ENCODE measurements around the gene RPS15A.

The RPS15A gene

GRCh38 chr16:18796377-18796776 is 6.2 kb upstream of the RPS15A start:
- Mint-ChIP-seq H3K27ac (peak overlapping the region in 2 of 3 experiments; percentile 43 to 71), H3K9me3 (no peaks in the 10 kb centered on the region)
- TF ChIP-seq CTCF (IDR thresholded peaks at IDR 0.05; ENCODE audit: unreplicated experiment in 3 of 3), result no peak

DNA sequence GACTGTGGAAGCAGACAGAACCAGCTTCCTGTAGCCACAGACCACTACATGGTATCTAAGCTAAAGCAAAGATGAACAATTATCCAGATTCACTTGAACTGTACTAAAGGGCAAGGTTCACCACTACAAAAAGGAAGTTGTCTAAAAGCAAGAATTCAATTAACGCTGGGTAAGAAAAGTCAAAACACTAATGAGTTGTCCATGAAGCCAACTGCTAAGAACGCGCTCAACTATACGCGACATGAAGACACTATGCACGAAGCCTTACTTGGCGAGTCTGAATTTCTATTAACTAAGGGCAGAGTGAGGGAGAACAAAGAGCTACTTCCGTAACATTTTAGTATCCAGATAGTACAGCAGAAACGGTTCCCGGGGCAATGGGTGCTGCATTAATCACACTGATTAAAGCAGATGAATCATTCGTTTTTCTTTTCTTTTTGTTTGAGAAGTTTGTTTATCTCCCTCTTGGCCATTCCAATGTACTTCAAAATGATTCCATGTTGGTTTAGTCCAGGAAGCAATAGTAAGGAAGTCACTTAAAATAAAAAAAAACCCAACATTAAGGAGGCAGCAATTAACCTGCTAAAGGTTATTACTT is 2.8 kb upstream of the RPS15A start:
- Mint-ChIP-seq H3K9me3 (no peaks in the 10 kb centered on the region), H3K4me1 (peaks cover 33% of the 10 kb centered on the region), H3K27ac (peak overlapping the region in 1 of 3 experiments; percentile 27), H3K36me3 (ENCODE audit: low read depth) (peaks cover 68% of the 10 kb centered on the region), H3K27me3 (ENCODE audit: low read depth) (no peaks in the 10 kb centered on the region), H3K4me3 (peak overlapping the region in 1 of 3 experiments; percentile 16)
- TF ChIP-seq CTCF (IDR thresholded peaks at IDR 0.05; ENCODE audit: unreplicated experiment in 3 of 3), result no peak

More at GRCh38 chr16:18796377-18796776, 6.2 kb upstream of the RPS15A start:
- H3K27me3 Mint-ChIP-seq (ENCODE audit: low read depth), result no peaks in the 10 kb centered on the region
- no peak overlapping the region for H3K4me3 Mint-ChIP-seq
- H3K36me3 Mint-ChIP-seq (ENCODE audit: low read depth), result peaks cover 46% of the 10 kb centered on the region
- H3K4me1 Mint-ChIP-seq, result peaks cover 45% of the 10 kb centered on the region

- Mint-ChIP-seq H3K4me1 (peaks cover 45% of the 10 kb centered on the region), H3K4me3 (peak overlapping the region; percentile 94 to 99 (median 98)), H3K36me3 (ENCODE audit: low read depth) (peaks cover 80% of the 10 kb centered on the region), H3K9me3 (no peaks in the 10 kb centered on the region), H3K27ac (peak overlapping the region; percentile 68 to 93 (median 90)), H3K27me3 (ENCODE audit: low read depth) (no peaks in the 10 kb centered on the region)
- TF ChIP-seq CTCF (IDR thresholded peaks at IDR 0.05; ENCODE audit: unreplicated experiment in 3 of 3), result no peak
Measured at GRCh38 chr16:18789515-18789849, 652 bp downstream of the RPS15A start.

DNA sequence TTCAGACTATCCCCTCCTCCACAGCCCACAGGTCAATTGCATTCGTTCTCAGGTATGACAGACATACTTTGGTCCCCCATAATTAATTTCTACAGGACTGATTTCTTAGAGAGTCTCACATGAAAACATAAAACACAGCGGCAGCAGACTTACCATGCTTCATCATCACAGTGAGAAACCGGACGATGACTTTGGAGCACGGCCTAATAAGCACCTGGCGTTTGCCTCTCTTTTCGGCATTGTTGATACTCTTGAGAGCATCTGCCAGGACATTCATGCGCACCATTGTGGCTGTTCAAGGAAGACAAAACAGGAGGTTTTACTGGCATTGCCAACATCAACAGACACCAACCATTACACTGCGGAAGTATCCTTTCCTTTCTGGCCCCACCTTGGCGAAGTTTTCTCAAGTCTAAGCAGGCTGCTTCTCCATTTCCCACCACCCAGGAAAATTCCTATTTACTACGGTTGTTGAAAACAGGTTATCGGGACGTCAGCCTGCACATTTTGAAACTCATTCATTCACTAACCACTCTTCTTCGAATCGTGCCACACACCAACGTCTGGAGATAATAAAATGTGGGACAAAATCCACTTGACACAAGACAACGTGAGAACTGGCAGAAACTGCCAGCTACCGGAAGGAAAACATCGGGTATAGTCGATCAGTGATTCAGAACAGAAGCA is 1.2 kb downstream of the RPS15A start:
- Mint-ChIP-seq H3K4me1 (peaks cover 45% of the 10 kb centered on the region), H3K27ac (peak overlapping the region; percentile 68 to 93 (median 90)), H3K27me3 (ENCODE audit: low read depth) (no peaks in the 10 kb centered on the region), H3K4me3 (peak overlapping the region; percentile 94 to 99 (median 98)), H3K36me3 (ENCODE audit: low read depth) (peaks cover 79% of the 10 kb centered on the region), H3K9me3 (no peaks in the 10 kb centered on the region)
- TF ChIP-seq CTCF (IDR thresholded peaks at IDR 0.05; ENCODE audit: unreplicated experiment in 3 of 3), result no peak

DNA sequence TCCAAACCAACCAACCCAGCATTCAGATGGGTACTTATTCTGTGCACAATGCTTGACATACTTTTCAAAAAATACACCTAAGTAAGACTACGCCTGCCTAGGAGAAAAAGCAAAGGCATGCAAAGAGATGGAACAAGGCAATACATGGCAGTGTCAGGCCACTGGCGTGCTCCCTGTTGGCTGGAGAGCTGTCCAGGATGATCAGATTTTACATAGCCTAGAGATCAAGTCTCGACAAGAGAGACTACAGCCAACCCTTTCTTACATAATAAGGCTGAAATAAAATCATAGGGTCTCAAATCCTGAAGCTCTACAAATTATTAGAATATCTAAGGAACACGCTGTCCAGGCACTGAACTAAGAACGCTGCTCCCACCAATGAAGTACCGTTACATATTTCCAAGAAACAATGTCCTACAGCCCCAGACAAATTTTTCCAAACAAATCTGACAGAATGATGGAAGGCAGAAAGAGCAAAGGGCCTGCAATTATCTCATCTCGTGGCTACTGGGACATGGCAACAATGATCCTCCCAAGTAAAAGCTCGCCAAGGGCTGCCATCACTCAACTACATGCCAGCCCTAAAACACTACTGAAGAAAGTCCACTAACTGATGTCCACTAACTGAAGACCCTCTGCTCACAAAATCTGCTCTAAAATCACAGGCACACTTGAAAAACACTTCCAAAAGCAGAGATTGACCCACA is 5.1 kb downstream of the RPS15A start:
- Mint-ChIP-seq H3K9me3 (no peaks in the 10 kb centered on the region), H3K4me1 (peaks cover 53% of the 10 kb centered on the region), H3K36me3 (ENCODE audit: low read depth) (peaks cover 63% of the 10 kb centered on the region), H3K27me3 (ENCODE audit: low read depth) (no peaks in the 10 kb centered on the region), H3K4me3 (peak overlapping the region; percentile 45 to 56 (median 45)), H3K27ac (peak overlapping the region in 2 of 3 experiments; percentile 24 to 27)
- TF ChIP-seq CTCF (IDR thresholded peaks at IDR 0.05; ENCODE audit: unreplicated experiment in 3 of 3), result no peak

All from nephron (organoid).